Measurements from ENCODE around the gene MBD5.

DNA sequence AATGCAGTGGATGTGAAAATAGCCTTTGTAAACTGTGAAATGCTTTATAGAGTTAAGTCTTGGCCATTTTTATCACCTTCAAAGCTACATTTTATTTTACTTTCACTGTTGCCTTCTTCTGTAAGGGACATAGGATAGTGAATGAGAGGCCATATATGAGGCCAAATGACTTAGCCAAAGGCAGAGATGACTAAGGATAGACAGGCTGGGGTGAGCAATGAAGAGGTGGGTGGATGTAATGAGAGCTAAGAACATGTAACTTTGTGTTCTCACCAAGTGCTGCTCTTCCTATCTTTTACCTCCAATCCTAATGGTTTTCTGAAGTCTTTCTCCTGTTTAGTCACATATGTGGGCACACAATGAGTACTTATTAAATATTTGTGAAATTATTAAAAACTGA, 101.9 kb downstream of the MBD5 start:
- TF ChIP-seq CTCF (IDR thresholded peaks at IDR 0.05; ENCODE audit: low read depth, low read length) (no peak), EZH2phosphoT487 (IDR thresholded peaks at IDR 0.05; ENCODE audit: low read depth) (no peak)

Measured in OCI-LY3 (cell line).